GM03348 (cell line): ENCODE measurements around the gene FANK1.

ENCODE experiments used
- DNase-seq: peaks from one replicate; pipeline ENCODE4 v3.0.0; 2012; ENCODE audit warnings: low spot score

Gene FANK1

GRCh38 chr10:125985557-125986240 lies 89.3 kb downstream of the FANK1 start:
- peak; percentile 42 for DNase-seq

- DNase-seq: no peak
These were observed 93.4 kb downstream of the FANK1 start for GRCh38 chr10:125989791-125990190.

- DNase-seq: no peak
These were observed 94.6 kb downstream of the FANK1 start for GRCh38 chr10:125990974-125991373.

- no peak for DNase-seq
These were observed 95.0 kb downstream of the FANK1 start for GRCh38 chr10:125991392-125991791.

GRCh38 chr10:125992254-125992653 lies 95.9 kb downstream of the FANK1 start:
- no peak for DNase-seq

GRCh38 chr10:125994601-125995000 lies 98.2 kb downstream of the FANK1 start:
- no peak for DNase-seq

- no peak for DNase-seq
These were observed 99.5 kb downstream of the FANK1 start for GRCh38 chr10:125995726-125996304.

GRCh38 chr10:125997586-125997985 lies 101.2 kb downstream of the FANK1 start:
- DNase-seq: no peak

GRCh38 chr10:125999694-126000093 lies 103.3 kb downstream of the FANK1 start:
- DNase-seq: no peak

GRCh38 chr10:126001576-126001975 lies 105.2 kb downstream of the FANK1 start:
- peak; percentile 39 for DNase-seq

GRCh38 chr10:126004752-126005151 lies 108.4 kb downstream of the FANK1 start:
- no peak for DNase-seq

- no peak for DNase-seq
These were observed 109.9 kb downstream of the FANK1 start for GRCh38 chr10:126006264-126006663.

- DNase-seq: no peak
These were observed 110.5 kb downstream of the FANK1 start for GRCh38 chr10:126006906-126007305.

- no peak for DNase-seq
These were observed 113.3 kb downstream of the FANK1 start for GRCh38 chr10:126009650-126010049.

- DNase-seq: no peak
These were observed 115.6 kb downstream of the FANK1 start for GRCh38 chr10:126011995-126012394.

- peak; percentile 39 for DNase-seq
These were observed 116.1 kb downstream of the FANK1 start for GRCh38 chr10:126012485-126012884.

- peak; percentile 72 for DNase-seq
These were observed 117.3 kb downstream of the FANK1 start for GRCh38 chr10:126013489-126014281.

- DNase-seq: no peak
These were observed 117.9 kb downstream of the FANK1 start for GRCh38 chr10:126014309-126014708.

- no peak for DNase-seq
These were observed 119.0 kb downstream of the FANK1 start for GRCh38 chr10:126015413-126015812.

GRCh38 chr10:126016156-126016805 lies 119.9 kb downstream of the FANK1 start:
- DNase-seq: no peak

GRCh38 chr10:126016882-126017281 lies 120.5 kb downstream of the FANK1 start:
- no peak for DNase-seq

GRCh38 chr10:126017961-126018560 lies 121.7 kb downstream of the FANK1 start:
- no peak for DNase-seq
